Natural killer cell (primary cell): ENCODE results near the gene UBE2E3. TPM values are rescaled to one million over a fixed set of nuclear protein-coding genes. Genes with fewer than 3 reads are reported as not detected.

ENCODE experiments used
- ATAC-seq, 3 donors: fragments of 150-1000 bp in 2 of 3; fragments of 200-7000 bp in 1 of 3; cut with Tn5 transposase; 1 replicate in 1 of 3; 2 replicates in 2 of 3; pipeline ENCODE4 v1.10.0; 2021; ENCODE audit warnings: mild to moderate bottlenecking in 2 of 3, moderate library complexity in 2 of 3
- DNase-seq, 2 donors: peaks; one replicate each; pipeline versions ENCODE4 v3.0.0 to v3.0.0-alpha.2; 2013 to 2021; ENCODE audit warnings: mixed read lengths in 1 of 2
- H3K27ac ChIP-seq: one replicate; pipeline ENCODE4 v1.5.1; 2013; ENCODE audit warnings: mild to moderate bottlenecking, low read length
- H3K27me3 ChIP-seq: one replicate; pipeline ENCODE4 v1.6.1; 2013; ENCODE audit warnings: low read length; ENCODE audit not compliant: control insufficient read depth, insufficient read depth
- H3K36me3 ChIP-seq: one replicate; pipeline ENCODE4 v1.6.1; 2013; ENCODE audit warnings: low read length; ENCODE audit not compliant: control insufficient read depth, insufficient read depth
- H3K4me1 ChIP-seq: one replicate; pipeline ENCODE4 v1.6.1; 2013; ENCODE audit warnings: low read length; ENCODE audit not compliant: control insufficient read depth, insufficient read depth
- H3K4me3 ChIP-seq: one replicate; pipeline ENCODE4 v1.5.1; 2013; ENCODE audit warnings: low read length
- H3K9me3 ChIP-seq: one replicate; pipeline ENCODE4 v1.6.1; 2013; ENCODE audit warnings: low read length; ENCODE audit not compliant: control insufficient read depth, insufficient read depth
- H3K27ac Mint-ChIP-seq, 2 donors: one replicate each; pipeline ENCODE4 v1.8.0; 2022; ENCODE audit warnings: mild to moderate bottlenecking in 2 of 2, mixed read lengths in 2 of 2, moderate library complexity in 1 of 2
- H3K27me3 Mint-ChIP-seq, 2 donors: one replicate each; pipeline ENCODE4 v1.8.0; 2022; ENCODE audit warnings: low read depth in 2 of 2, mixed read lengths in 2 of 2
- H3K36me3 Mint-ChIP-seq: one replicate; pipeline ENCODE4 v1.8.0; 2022; ENCODE audit warnings: mixed read lengths
- H3K4me1 Mint-ChIP-seq, 2 donors: one replicate each; pipeline ENCODE4 v1.8.0; 2022; ENCODE audit warnings: mixed read lengths in 2 of 2
- H3K4me3 Mint-ChIP-seq: one replicate; pipeline ENCODE4 v1.8.0; 2022; ENCODE audit warnings: mild to moderate bottlenecking, moderate library complexity, mixed read lengths
- H3K9me3 Mint-ChIP-seq, 2 donors: one replicate each; pipeline ENCODE4 v1.8.0; 2022; ENCODE audit warnings: mixed read lengths in 2 of 2
- WGBS: methylation state at CpG from one replicate; pipeline ENCODE4 v1.1.7; 2013; ENCODE audit warnings: missing lambda C conversion rate; ENCODE audit not compliant: insufficient coverage; 5-methylcytosine and 5-hydroxymethylcytosine counted together
- intact Hi-C: fragments of 100-400 bp; cut with micrococcal nuclease; formaldehyde crosslinking; loops from one replicate; pipeline ENCODE4 v1.14.2; 2022
- total RNA-seq, 4 donors: library from RNA; stranded (reverse); fragments of 120-200 nt in 1 of 4; gene quantifications; one replicate each; pipeline versions ENCODE4 v1.2.3 to v1.2.4, GENCODE V29; 2013 to 2022
- TF ChIP-seq, protein P1 (sequence below): fragments of 200-600 bp; IDR thresholded peaks from one replicate; pipeline ENCODE4 v1.8.0; 2022; ENCODE audit warnings: antibody characterized with exemption

UBE2E3 gene
- total RNA-seq, 3 donors from 2014 or later (not counting 1 experiment from before 2014, with no cell fraction given): 48.5 to 59.3 (median 52.6) TPM

- Histone ChIP-seq H3K27ac (no peak overlapping the region), H3K4me1 (no peaks in the 10 kb centered on the region), H3K36me3 (no peaks in the 10 kb centered on the region), H3K4me3 (no peak overlapping the region), H3K27me3 (no peaks in the 10 kb centered on the region), H3K9me3 (no peaks in the 10 kb centered on the region)
- TF ChIP-seq, protein P1, sequence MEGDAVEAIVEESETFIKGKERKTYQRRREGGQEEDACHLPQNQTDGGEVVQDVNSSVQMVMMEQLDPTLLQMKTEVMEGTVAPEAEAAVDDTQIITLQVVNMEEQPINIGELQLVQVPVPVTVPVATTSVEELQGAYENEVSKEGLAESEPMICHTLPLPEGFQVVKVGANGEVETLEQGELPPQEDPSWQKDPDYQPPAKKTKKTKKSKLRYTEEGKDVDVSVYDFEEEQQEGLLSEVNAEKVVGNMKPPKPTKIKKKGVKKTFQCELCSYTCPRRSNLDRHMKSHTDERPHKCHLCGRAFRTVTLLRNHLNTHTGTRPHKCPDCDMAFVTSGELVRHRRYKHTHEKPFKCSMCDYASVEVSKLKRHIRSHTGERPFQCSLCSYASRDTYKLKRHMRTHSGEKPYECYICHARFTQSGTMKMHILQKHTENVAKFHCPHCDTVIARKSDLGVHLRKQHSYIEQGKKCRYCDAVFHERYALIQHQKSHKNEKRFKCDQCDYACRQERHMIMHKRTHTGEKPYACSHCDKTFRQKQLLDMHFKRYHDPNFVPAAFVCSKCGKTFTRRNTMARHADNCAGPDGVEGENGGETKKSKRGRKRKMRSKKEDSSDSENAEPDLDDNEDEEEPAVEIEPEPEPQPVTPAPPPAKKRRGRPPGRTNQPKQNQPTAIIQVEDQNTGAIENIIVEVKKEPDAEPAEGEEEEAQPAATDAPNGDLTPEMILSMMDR: no peak
- DNase-seq (no peak), ATAC-seq (no peak)
- peak overlapping the region in 1 of 2 donors; percentile 32 for H3K27ac Mint-ChIP-seq
- no peaks in the 10 kb centered on the region for H3K9me3 Mint-ChIP-seq
- peaks cover 10 to 33% of the 10 kb centered on the region in 2 donors for H3K4me1 Mint-ChIP-seq
- no peaks in the 10 kb centered on the region for H3K36me3 Mint-ChIP-seq
- intact Hi-C loops: no loop called here
- no peaks in the 10 kb centered on the region for H3K27me3 Mint-ChIP-seq
- WGBS: 67% methylated on average over 3 of the region's 3 CpGs
- H3K4me3 Mint-ChIP-seq: no peak overlapping the region
Observed at GRCh38 chr2:181051861-181052522, 71.6 kb downstream of the UBE2E3 start.

DNA sequence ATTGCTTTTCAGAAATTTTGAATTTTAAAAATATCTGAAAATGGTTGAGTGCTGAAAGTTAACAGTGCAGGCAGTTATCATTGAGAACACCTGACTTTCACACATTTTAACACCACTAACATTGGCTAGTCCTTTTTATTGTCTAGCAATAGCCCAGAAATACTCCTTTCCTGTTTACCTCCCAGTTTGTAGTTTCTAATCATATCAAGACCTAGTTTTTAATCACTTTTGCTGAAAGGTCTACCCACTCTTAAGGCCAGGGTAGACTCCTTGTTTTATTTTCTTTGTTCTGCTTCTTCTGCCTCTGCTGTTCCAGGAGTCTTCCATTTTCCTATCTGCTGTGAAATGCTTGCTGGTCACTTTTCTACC lies 72.1 kb downstream of the UBE2E3 start:
- no peak for ATAC-seq
- H3K27ac Mint-ChIP-seq: peak overlapping the region in 1 of 2 donors; percentile 32
- Histone ChIP-seq H3K36me3 (no peaks in the 10 kb centered on the region), H3K4me1 (no peaks in the 10 kb centered on the region), H3K27ac (no peak overlapping the region), H3K27me3 (no peaks in the 10 kb centered on the region), H3K4me3 (no peak overlapping the region), H3K9me3 (no peaks in the 10 kb centered on the region)
- DNase-seq: no peak
- intact Hi-C loops: no loop called here
- no peaks in the 10 kb centered on the region for H3K36me3 Mint-ChIP-seq
- no peaks in the 10 kb centered on the region for H3K9me3 Mint-ChIP-seq
- TF ChIP-seq, protein P1: no peak
- H3K27me3 Mint-ChIP-seq: no peaks in the 10 kb centered on the region
- peaks cover 10 to 33% of the 10 kb centered on the region in 2 donors for H3K4me1 Mint-ChIP-seq
- H3K4me3 Mint-ChIP-seq: no peak overlapping the region

- Histone ChIP-seq H3K27me3 (no peaks in the 10 kb centered on the region), H3K36me3 (no peaks in the 10 kb centered on the region), H3K27ac (no peak overlapping the region), H3K4me3 (no peak overlapping the region), H3K9me3 (no peaks in the 10 kb centered on the region), H3K4me1 (no peaks in the 10 kb centered on the region)
- Mint-ChIP-seq H3K4me3 (no peak overlapping the region), H3K27me3 (no peaks in the 10 kb centered on the region), H3K36me3 (no peaks in the 10 kb centered on the region), H3K27ac (no peak overlapping the region), H3K4me1 (peaks cover 10 to 33% of the 10 kb centered on the region in 2 donors), H3K9me3 (no peaks in the 10 kb centered on the region)
- DNase-seq (no peak), ATAC-seq (no peak)
- TF ChIP-seq, protein P1: no peak
- WGBS: 100% methylated on average over 2 of the region's 2 CpGs
- intact Hi-C loops: no loop called here
Observed at GRCh38 chr2:181054256-181054655, 73.9 kb downstream of the UBE2E3 start.

DNA sequence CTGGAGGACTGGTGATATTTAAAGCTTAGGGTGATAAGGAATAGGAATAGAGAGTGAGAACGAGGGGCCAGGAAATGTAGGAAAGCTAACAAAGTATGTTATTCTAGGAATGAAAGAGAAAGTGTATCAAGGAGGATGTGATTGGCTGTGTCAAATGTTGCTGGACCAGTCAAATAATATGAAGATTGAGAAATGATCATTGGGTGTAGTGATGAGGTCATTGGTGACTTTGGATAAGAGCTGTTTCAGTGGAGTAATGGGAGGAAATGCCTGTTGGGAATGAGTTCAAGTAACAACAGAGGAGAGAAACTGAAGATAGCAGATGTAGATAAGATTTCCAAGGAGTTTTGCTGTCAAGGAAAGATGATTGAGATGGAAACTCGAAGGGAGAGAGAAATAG lies 74.4 kb downstream of the UBE2E3 start:
- 83% methylated on average over 2 of the region's 2 CpGs for WGBS
- ATAC-seq (no peak), DNase-seq (no peak)
- no peaks in the 10 kb centered on the region for H3K4me1 ChIP-seq
- Mint-ChIP-seq H3K4me1 (peaks cover 10 to 33% of the 10 kb centered on the region in 2 donors), H3K9me3 (no peaks in the 10 kb centered on the region), H3K27ac (peak overlapping the region in 1 of 2 donors; percentile 2), H3K4me3 (no peak overlapping the region), H3K27me3 (no peaks in the 10 kb centered on the region), H3K36me3 (no peaks in the 10 kb centered on the region)
- H3K27ac ChIP-seq: no peak overlapping the region
- H3K27me3 ChIP-seq: no peaks in the 10 kb centered on the region
- no peaks in the 10 kb centered on the region for H3K36me3 ChIP-seq
- TF ChIP-seq, protein P1: no peak
- intact Hi-C loops: loop anchor here (5.0 kb wide), 1 partner anchor 453 kb away; no protein-coding TSS in a partner anchor
- no peaks in the 10 kb centered on the region for H3K9me3 ChIP-seq
- no peak overlapping the region for H3K4me3 ChIP-seq
